Stimulated activated CD8-positive, alpha-beta memory T cell treated with anti-CD3 and anti-CD28 coated beads, Interleukin-7, amount 100 ng/mL, for 1 hour (primary cell): Measurements from ENCODE around the gene BHLHE23.
"Not testable (repeated sequence)": the region's sequence is repeated elsewhere in the genome, so short reads cannot be mapped to it uniquely, and the experiment has no call there.

ENCODE experiments used
- DNase-seq, 2 donors: peaks; one replicate each; pipeline ENCODE4 v3.0.0-alpha.2; 2020; ENCODE audit warnings: low read depth in 2 of 2

Gene BHLHE23

GRCh38 chr20:63043348-63044203 lies 36.8 kb upstream of the BHLHE23 start:
- no peak for DNase-seq

GRCh38 chr20:63042448-63043071 lies 35.8 kb upstream of the BHLHE23 start:
- no peak for DNase-seq

- DNase-seq = no peak
Observed at GRCh38 chr20:63041776-63042175, 35.0 kb upstream of the BHLHE23 start.

- no peak for DNase-seq
Observed at GRCh38 chr20:63037669-63038268, 31.0 kb upstream of the BHLHE23 start.

GRCh38 chr20:63036291-63036690 lies 29.5 kb upstream of the BHLHE23 start:
- no peak for DNase-seq

GRCh38 chr20:63035603-63036185 lies 28.9 kb upstream of the BHLHE23 start:
- no peak for DNase-seq

- DNase-seq = not testable (repeated sequence)
Observed at GRCh38 chr20:63034710-63035602, 28.2 kb upstream of the BHLHE23 start.

GRCh38 chr20:63033794-63034709 lies 27.3 kb upstream of the BHLHE23 start:
- no peak for DNase-seq

GRCh38 chr20:63032861-63033793 lies 26.4 kb upstream of the BHLHE23 start:
- DNase-seq = no peak

- no peak for DNase-seq
Observed at GRCh38 chr20:63032026-63032800, 25.4 kb upstream of the BHLHE23 start.

GRCh38 chr20:63031251-63032014 lies 24.7 kb upstream of the BHLHE23 start:
- DNase-seq = no peak

- DNase-seq = no peak
Observed at GRCh38 chr20:63029358-63030121, 22.8 kb upstream of the BHLHE23 start.

GRCh38 chr20:63028461-63028921 lies 21.7 kb upstream of the BHLHE23 start:
- DNase-seq = no peak

- DNase-seq = no peak
Observed at GRCh38 chr20:63027922-63028389, 21.2 kb upstream of the BHLHE23 start.

- no peak for DNase-seq
Observed at GRCh38 chr20:63027221-63027921, 20.6 kb upstream of the BHLHE23 start.

- DNase-seq = no peak
Observed at GRCh38 chr20:63026582-63027165, 19.9 kb upstream of the BHLHE23 start.
